ENCODE data around the gene SPATA6L. TPM values are rescaled to one million over a fixed set of nuclear protein-coding genes. Genes with fewer than 3 reads are reported as not detected.

SPATA6L gene
- polyA plus RNA-seq, 4 donors = 0.60 to 6.1 (median 4.3) TPM

DNA sequence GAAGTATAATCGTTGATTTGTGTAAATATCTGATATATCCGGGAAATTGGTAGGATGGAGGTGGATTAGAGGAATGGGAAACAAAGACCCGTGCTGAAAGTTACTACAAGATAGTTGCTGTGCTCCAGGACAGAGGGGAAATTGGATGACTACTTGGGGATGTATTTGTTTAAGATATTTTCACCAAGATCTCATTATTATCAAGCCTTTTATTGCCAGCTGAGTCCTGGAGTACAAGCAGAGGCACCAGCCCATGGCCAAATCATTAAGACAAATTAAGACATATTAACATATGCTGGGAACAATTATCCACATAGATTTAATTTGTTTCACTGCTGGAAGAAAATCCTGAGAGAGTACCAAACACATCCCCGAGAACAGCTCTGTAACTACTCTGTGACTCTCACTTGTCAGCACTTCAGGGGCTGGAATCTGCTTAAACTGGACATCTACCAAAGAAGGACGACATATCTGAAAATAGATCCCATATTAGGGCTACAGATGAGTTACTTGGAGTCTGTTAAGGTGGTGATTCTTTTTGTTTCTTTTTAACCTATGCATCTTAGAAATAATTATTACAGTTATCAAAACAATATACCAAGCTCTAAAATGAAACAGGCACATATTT is 107.8 kb downstream of the SPATA6L start:
- DNase-seq (ENCODE audit: low read depth in 4 of 4, low spot score in 3 of 4) = no peak

DNA sequence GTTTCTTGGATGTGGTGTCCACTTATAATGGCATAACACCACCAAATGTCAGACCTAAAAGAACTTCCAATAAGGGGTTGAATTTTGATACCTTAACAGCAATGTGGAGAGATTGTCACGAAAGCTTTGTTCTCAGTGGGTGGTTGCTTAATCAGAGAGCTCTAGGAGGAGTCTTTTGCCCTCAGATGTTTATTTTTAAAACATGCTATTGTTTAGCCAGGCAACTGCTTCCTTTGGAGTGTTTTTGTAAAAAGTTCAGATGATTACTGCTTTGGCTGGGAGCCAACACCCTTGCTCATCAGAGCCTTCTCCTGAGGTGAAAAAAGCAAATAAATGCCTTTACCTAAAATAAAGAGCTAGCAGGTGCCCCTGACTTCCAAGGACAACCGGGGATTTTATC is 111.0 kb downstream of the SPATA6L start:
- no peak for DNase-seq (ENCODE audit: low read depth in 4 of 4, low spot score in 3 of 4)

DNA sequence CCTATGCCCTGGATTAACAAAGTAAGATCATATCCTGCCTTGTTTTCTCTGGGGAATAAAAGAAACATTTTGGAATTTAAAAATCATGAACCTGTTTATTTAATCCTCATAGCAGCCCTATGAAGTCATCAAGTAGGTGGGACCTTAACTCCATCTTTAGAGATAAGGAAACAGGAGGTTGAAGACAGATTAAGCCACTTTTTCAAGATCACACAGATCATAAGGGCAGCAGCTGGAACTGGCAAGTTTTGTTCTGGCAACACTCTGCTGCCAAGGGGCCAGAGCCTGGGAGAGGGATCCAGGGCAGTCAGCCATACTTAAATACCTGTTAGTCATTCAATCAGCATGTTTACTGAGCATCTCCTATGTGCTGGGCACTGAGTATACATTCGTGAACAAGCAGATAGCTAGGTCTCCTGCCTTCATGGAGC is 112.3 kb downstream of the SPATA6L start:
- DNase-seq (ENCODE audit: low read depth in 4 of 4, low spot score in 3 of 4) = no peak

DNA sequence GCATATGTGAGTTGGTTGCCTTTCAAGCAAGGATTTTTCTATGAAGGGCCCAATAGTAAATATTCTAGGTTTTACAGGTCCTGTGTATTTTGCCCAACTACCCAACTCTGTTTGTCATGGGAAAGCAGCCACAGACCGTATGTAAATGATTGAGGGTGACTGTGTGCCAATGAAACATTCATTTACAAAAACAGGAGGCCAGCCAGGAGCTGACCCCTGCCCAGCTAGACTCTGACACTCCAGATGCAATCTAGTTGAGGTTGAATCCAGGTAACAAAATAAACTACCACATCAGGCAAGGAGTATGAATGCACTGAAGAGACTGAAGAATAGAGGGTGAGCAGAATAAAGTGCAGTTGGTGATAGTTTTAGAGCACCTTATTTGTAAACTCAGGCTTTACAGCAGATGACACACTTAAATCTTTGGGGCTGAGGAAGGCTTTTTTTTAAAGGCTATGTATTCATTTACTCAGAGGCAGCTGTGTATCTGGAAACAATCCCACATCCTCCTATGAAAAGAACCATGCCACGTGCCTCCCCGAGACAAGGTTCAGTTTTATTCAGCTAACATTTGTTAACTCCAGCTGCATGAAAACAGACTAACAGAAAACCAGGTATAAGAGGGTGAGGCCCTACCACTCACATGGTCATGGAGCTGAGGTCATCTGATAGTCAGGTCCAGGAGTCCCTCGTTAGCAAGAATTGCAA is 115.3 kb downstream of the SPATA6L start:
- DNase-seq (ENCODE audit: low read depth in 4 of 4, low spot score in 3 of 4) = no peak

DNA sequence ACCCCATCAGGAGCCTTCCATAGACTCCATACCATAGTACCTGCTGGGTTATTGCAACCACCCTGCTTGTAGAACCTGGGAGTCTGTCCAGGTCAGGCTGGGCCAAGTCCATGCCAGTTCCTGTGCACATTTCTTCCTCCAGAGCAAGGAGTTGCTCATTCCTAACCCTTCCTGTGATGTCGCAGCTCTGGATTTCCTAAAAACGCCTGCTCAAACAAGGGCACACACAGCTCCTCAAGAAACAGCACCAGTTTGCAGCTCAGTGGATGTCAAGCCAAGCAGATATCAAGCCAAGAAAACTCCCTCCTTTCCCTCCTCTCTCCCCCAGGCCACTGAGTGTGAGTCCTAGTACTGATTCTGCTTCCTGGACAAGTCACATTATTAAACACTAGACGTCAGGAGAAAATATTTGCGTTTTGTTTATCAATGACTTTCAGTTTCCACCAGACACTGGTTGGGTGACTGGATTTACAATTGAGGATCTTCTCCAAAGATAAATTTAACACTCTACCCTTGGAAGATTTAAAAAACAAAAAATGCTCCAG is 116.5 kb downstream of the SPATA6L start:
- DNase-seq (ENCODE audit: low read depth in 4 of 4, low spot score in 3 of 4) = no peak

DNA sequence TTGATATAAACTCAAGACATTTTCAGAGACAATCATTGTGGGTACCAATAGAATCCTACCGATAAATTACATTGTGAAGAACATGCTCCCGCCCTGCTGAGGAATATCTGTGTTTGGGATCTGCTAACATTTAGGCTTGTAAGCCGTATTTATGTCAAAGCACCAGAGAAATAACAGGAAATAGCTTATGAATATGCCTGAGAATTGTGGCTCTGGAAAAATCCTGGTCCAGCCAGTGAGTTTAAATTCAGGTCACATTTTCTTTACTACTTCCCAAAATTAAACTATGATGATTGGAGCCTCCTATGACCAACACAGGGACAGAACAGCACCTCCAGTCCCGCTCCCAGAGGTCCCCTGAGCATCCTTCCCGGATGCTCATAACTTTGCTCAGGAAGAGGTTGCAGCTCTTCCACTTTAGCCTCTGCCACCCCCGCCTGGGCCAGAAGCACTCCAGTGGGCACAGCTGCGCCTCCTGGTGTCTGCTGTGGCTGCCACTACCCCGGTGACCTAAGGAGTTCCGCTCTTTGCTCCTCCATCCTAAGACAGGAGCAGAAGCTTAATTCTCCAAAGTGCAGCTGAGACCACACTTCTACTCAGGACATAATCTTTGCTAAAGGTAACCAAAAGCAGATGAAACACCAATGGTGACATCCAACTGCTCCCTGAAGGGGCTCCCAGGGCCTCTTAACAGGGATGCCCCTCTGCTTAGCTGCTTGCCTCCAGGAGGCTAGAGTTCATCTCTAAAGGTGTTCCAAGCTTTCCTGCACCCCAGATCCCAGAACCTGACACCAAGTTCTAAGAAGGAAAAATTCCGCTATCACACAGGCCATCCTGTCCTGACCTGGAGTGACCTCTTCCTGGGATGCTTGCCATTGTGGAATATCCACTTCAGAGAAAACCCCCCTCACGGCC is 117.2 kb downstream of the SPATA6L start:
- no peak for DNase-seq (ENCODE audit: low read depth in 4 of 4, low spot score in 3 of 4)

Other genes with a start within 250 kb of the SPATA6L start
- 10 to 100 TPM in 3 of 4 donors, 1 to 10 TPM in 1; 1.7 to 22.2 (median 20.6) TPM for gene SLC1A1, start 176.0 kb downstream of the SPATA6L start, polyA plus RNA-seq (ENCODE audit: insufficient read length in 4 of 4)
- 10 to 100 TPM in 3 of 4 donors, 1 to 10 TPM in 1; 9.9 to 18.8 (median 16.9) TPM for gene PLPP6, start 4.2 kb downstream of the SPATA6L start, polyA plus RNA-seq (ENCODE audit: insufficient read length in 4 of 4)
- 10 to 100 TPM; 16.2 to 23.6 (median 20.4) TPM for gene CDC37L1, start 13.1 kb upstream of the SPATA6L start, polyA plus RNA-seq (ENCODE audit: insufficient read length in 4 of 4)
- gene AK3, start 74.7 kb upstream of the SPATA6L start, polyA plus RNA-seq (ENCODE audit: insufficient read length in 4 of 4) = 100 to 1,000 TPM in 3 of 4 donors, 10 to 100 TPM in 1; 76.7 to 120 (median 108) TPM
- 10 to 100 TPM; 14.7 to 20.4 (median 18.7) TPM for gene RCL1, start 126.5 kb upstream of the SPATA6L start, polyA plus RNA-seq (ENCODE audit: insufficient read length in 4 of 4)